PC-9 (cell line): ENCODE measurements around the gene KCNK17. TPM values are rescaled to one million over a fixed set of nuclear protein-coding genes. Genes with fewer than 3 reads are reported as not detected.

Experiments
- BruUV-seq: library from RNA; stranded (reverse); fragments of 400-500 nt; replicated peaks from 2 replicates; lab custom pipeline; 2021; lab: Mats Ljungman, UMichigan
- CTCF ChIA-PET: fragments of 300-600 bp; sonication (Branson Sonifier 250); formaldehyde crosslinking; loops from one replicate; lab custom pipeline; 2022; ENCODE audit warnings: antibody characterized with exemption; lab: Charles Lee
- POLR2A ChIA-PET: fragments of 300-600 bp; sonication (Branson Sonifier 250); formaldehyde crosslinking; loops from one replicate; lab custom pipeline; 2022; ENCODE audit warnings: antibody characterized with exemption; ENCODE audit not compliant: unreplicated experiment; lab: Charles Lee
- DNase-seq, 2 experiments: peaks; one replicate each; pipeline versions ENCODE4 v3.0.0 to v3.0.0-alpha.2; 2015 to 2022; ENCODE audit warnings: mixed read lengths in 1 of 2
- H2AFZ ChIP-seq: fragments of 200-600 bp; sonication (generic); 2 replicates; pipeline ENCODE4 v1.8.1; 2017; ENCODE audit warnings: antibody characterized with exemption
- H3F3A ChIP-seq: fragments of 200-600 bp; sonication (generic); 2 replicates; pipeline ENCODE4 v1.8.1; 2017; ENCODE audit warnings: antibody characterized with exemption, mild to moderate bottlenecking, low read depth; ENCODE audit not compliant: insufficient read depth
- H3K27ac ChIP-seq: fragments of 200-600 bp; sonication (generic); 2 replicates; pipeline ENCODE4 v1.6.1; 2016; ENCODE audit warnings: mixed run types
- H3K27me3 ChIP-seq: fragments of 200-600 bp; sonication (generic); 2 replicates; pipeline ENCODE4 v1.6.1; 2016; ENCODE audit warnings: low read depth, mixed run types; ENCODE audit not compliant: insufficient read depth
- H3K36me3 ChIP-seq: fragments of 200-600 bp; sonication (generic); 2 replicates; pipeline ENCODE4 v1.6.1; 2016; ENCODE audit warnings: low read depth, mixed run types
- H3K4me1 ChIP-seq: fragments of 200-600 bp; sonication (generic); replicated peaks from 2 replicates; pipeline ENCODE4 v1.6.1; 2016; ENCODE audit warnings: mixed run types; ENCODE audit not compliant: insufficient read depth
- H3K4me2 ChIP-seq: fragments of 200-600 bp; sonication (generic); 2 replicates; pipeline ENCODE4 v1.6.1; 2017; ENCODE audit warnings: mixed run types
- H3K4me3 ChIP-seq: fragments of 200-600 bp; sonication (generic); 2 replicates; pipeline ENCODE4 v1.6.1; 2016; ENCODE audit warnings: mixed run types
- H3K79me2 ChIP-seq: fragments of 200-600 bp; sonication (generic); 2 replicates; pipeline ENCODE4 v1.6.1; 2017; ENCODE audit warnings: low read depth, mixed run types
- H3K9me2 ChIP-seq: fragments of 200-600 bp; sonication (generic); 2 replicates; pipeline ENCODE4 v1.8.1; 2017; ENCODE audit warnings: mild to moderate bottlenecking; ENCODE audit not compliant: insufficient read depth
- H3K9me3 ChIP-seq: fragments of 200-600 bp; sonication (generic); 2 replicates; pipeline ENCODE4 v1.8.1; 2016; ENCODE audit warnings: low read depth; ENCODE audit not compliant: insufficient read depth
- H4K20me1 ChIP-seq: fragments of 200-600 bp; sonication (generic); 2 replicates; pipeline ENCODE4 v1.8.1; 2017; ENCODE audit not compliant: insufficient read depth
- CTCF ChIP-seq: fragments of 200-600 bp; sonication (generic); conservative IDR thresholded peaks from 2 replicates; pipeline ENCODE4 v1.6.1; 2017; ENCODE audit warnings: mixed run types, antibody characterized with exemption, mild to moderate bottlenecking, moderate library complexity
- EZH2 ChIP-seq: fragments of 200-600 bp; sonication (generic); IDR thresholded peaks from 2 replicates; pipeline ENCODE4 v1.8.0; 2017; ENCODE audit warnings: antibody characterized with exemption, low read depth
- intact Hi-C: fragments of 100-400 bp; cut with micrococcal nuclease; formaldehyde crosslinking; loops from one replicate; pipeline ENCODE4 v1.10.0; 2022; ENCODE audit not compliant: unreplicated experiment
- total RNA-seq: library from RNA; stranded (reverse); gene quantifications from 2 replicates; pipeline ENCODE4 v1.2.3, GENCODE V29; 2021

KCNK17 gene
- total RNA-seq, 1 experiment from 2014 or later = not detected

- no peaks in the 10 kb centered on the region for H3K79me2 ChIP-seq
- no peaks in the 10 kb centered on the region for H4K20me1 ChIP-seq
- H3K4me2 ChIP-seq = no peak overlapping the region
- H3F3A ChIP-seq = no peaks in the 10 kb centered on the region
- DNase-seq = no peak
- no peak overlapping the region for H3K27ac ChIP-seq
- TF ChIP-seq EZH2 = no peak
- no peak for TF ChIP-seq CTCF
- H3K9me2 ChIP-seq = no peaks in the 10 kb centered on the region
- CTCF ChIA-PET = no interaction called here
- POLR2A ChIA-PET = no interaction called here
- H3K36me3 ChIP-seq = no peaks in the 10 kb centered on the region
- H3K4me3 ChIP-seq = no peak overlapping the region
- H3K4me1 ChIP-seq = no peaks in the 10 kb centered on the region
- no peaks in the 10 kb centered on the region for H3K9me3 ChIP-seq
- BruUV-seq = no TSS peak
- no peak overlapping the region for H2AFZ ChIP-seq
- peaks cover 63% of the 10 kb centered on the region for H3K27me3 ChIP-seq
- intact Hi-C loops = no loop called here
These were observed 39.6 kb upstream of the KCNK17 start for GRCh38 chr6:39353698-39354315.

GRCh38 chr6:39350723-39351505 lies 36.7 kb upstream of the KCNK17 start:
- CTCF ChIA-PET = no interaction called here
- Histone ChIP-seq H3K4me3 (no peak overlapping the region), H3K4me1 (no peaks in the 10 kb centered on the region), H3K9me3 (no peaks in the 10 kb centered on the region), H3K27me3 (peaks cover 67% of the 10 kb centered on the region), H3K79me2 (no peaks in the 10 kb centered on the region), H3K27ac (no peak overlapping the region), H3K36me3 (no peaks in the 10 kb centered on the region), H2AFZ (no peak overlapping the region), H3K4me2 (no peak overlapping the region), H3K9me2 (no peaks in the 10 kb centered on the region), H4K20me1 (no peaks in the 10 kb centered on the region), H3F3A (no peaks in the 10 kb centered on the region)
- BruUV-seq = no TSS peak
- TF ChIP-seq CTCF = no peak
- no peak for TF ChIP-seq EZH2
- POLR2A ChIA-PET = no interaction called here
- no peak for DNase-seq
- intact Hi-C loops = no loop called here

GRCh38 chr6:39348740-39349139 lies 34.5 kb upstream of the KCNK17 start:
- no peaks in the 10 kb centered on the region for H3K4me1 ChIP-seq
- peaks cover 58% of the 10 kb centered on the region for H3K27me3 ChIP-seq
- H3K4me2 ChIP-seq = no peak overlapping the region
- no peaks in the 10 kb centered on the region for H3K36me3 ChIP-seq
- POLR2A ChIA-PET = no interaction called here
- H3K9me3 ChIP-seq = no peaks in the 10 kb centered on the region
- intact Hi-C loops = no loop called here
- no peaks in the 10 kb centered on the region for H3K9me2 ChIP-seq
- CTCF ChIA-PET = no interaction called here
- no peak overlapping the region for H2AFZ ChIP-seq
- no peak for TF ChIP-seq CTCF
- TF ChIP-seq EZH2 = no peak
- no peaks in the 10 kb centered on the region for H3K79me2 ChIP-seq
- no peaks in the 10 kb centered on the region for H4K20me1 ChIP-seq
- BruUV-seq = no TSS peak
- H3F3A ChIP-seq = no peaks in the 10 kb centered on the region
- H3K4me3 ChIP-seq = no peak overlapping the region
- no peak overlapping the region for H3K27ac ChIP-seq
- no peak for DNase-seq
